ENCODE measurements around the gene PDE7B.
"Not testable (repeated sequence)": the region's sequence is repeated elsewhere in the genome, so short reads cannot be mapped to it uniquely, and the experiment has no call there.

Gene PDE7B

DNA sequence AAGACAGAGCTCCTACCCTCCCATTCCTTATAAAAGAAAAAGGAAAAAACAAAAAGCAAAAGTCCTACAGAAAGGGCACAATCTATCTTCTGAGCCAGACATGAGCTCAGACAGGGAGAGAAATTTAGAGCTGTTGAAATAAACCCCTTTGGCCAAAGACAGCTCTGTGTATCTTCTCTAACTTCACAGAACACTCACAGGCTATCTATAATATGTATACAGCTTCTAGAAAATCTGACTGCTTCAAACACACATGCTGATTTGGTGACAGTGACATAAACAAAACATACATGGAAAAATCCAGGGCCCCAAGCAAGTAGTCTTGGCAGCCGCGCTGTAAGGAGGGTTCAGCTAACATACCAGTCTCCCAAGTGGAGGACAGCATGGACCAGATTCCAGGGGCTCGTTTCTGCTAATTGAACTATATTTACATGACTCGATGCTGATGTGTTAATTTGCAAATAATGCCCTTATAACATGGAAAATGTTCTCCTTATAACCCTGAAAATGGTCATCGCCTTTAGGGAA is 361.6 kb downstream of the PDE7B start:
- no peak for DNase-seq

DNA sequence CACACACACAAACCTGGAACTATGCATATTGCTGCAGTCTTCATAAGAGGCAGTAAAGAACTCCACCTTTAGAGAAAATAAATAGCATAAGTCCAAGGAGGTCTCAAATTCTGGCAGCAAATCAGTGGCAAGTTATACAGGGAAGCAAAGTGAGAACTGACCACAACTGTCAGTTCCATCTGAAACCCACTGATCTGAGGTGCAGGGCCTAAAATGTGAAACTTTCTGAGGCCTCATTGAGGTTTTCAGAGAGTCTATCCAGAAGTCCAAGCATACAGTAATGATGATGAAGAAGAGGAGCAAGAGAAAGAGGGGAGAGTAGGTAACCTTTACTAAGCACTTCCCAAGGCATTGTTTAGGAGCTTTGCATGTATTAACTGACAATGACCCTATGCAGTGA is 362.4 kb downstream of the PDE7B start:
- no peak for DNase-seq

DNA sequence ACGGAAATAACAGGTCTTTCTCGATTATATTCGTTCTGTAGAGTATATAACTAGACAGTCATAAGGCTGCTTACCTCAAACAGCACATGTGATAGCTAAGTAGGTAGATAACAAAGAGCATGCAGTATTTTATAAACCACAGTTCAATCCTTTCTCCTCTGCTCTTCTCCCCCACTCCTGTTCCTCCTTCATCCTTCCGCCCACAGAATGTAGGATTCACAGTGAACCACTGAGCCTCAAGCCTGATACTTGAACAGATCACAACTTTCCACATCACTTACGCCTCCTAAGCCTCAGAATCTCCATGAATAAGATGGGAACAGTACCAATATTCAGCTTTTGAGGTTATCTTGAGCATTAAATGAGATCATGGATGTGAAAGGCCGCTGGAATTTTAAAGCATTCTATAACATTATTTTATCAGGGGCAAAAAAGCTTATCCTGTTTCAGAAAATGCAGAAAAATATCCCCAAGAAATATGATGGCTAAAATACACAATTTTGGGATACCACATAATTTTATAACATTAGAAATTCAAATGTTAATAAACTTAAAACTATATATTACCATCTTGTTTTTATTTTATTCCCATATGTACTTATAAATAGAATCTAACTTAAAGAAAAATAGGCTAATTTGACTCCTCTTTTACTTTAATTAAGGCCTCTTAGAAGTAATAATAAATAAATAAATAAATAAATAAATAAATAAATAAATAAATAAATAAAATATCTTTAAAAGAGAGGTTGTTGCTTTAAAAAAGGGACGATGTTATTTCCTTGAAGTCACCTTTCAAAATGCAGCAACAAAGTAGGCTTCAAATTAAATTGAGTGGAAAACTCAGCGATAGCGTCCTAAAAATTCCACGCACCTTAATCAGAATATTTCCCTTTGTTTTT is 365.3 kb downstream of the PDE7B start:
- DNase-seq: no peak

DNA sequence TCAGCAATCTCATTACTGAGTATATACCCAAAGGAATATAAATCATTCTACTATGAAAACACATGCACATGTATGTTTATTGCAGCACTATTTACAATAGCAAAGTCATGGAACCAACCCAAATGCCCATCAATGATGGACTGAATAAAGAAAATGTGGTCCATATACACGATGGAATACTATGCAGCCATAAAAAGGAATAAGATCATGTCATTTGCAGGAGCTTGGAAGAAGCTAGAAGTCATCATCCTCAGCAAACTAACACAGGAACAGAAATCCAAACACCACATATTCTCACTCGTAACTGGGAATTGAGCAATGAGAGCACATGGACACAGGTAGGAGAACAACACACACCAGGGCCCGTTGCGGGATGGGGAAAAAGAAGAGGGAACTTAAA is 373.5 kb downstream of the PDE7B start:
- DNase-seq: not testable (repeated sequence)

DNA sequence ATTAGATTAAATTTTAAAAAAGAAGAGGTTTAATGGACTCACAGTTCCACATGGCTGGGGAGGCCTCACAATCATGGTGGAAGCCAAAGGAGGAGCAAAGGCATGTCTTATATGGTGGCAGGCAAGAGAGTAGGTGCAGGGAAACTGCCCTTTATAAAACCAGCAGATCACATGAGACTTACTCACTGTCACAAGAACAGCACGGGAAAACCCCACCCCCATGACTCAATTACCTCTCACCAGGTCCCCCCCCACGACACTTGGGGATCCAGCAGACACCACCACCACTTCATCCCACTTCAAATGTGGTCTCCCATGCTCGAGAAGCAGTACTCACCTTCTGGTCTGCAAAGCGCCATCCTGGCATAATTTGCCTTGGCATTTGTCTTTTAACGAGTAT is 374.0 kb downstream of the PDE7B start:
- DNase-seq: no peak

DNA sequence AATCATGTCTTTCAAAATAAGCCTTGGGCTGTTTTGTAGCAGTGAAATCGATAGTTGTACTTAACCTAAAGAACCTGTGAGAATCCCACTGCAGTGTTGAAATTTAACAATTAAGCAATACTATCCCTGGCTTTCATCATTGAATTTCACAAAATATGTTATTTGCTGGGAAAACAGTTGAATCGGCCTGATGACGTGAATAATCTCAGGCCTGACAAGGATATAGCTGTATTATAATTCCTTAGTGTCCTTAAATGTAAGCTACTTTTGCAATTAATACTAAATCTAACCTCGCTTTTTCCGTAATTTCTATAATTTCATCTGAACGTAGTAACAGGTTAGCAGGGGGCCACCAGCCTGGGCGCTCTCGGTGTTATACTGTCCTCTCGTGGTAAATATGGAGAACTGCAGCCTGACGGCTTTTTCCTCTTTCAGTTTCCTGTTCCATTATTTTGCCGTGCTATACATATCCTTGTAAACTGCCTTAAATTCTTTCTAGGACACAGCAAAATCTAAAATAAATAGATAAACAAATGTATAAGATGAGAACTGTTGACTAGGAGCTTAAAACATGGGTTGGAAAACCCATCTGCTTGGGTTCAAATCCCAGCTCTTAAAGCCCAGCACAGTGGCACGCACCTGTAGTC is 374.6 kb downstream of the PDE7B start:
- DNase-seq: peak; percentile 64

DNA sequence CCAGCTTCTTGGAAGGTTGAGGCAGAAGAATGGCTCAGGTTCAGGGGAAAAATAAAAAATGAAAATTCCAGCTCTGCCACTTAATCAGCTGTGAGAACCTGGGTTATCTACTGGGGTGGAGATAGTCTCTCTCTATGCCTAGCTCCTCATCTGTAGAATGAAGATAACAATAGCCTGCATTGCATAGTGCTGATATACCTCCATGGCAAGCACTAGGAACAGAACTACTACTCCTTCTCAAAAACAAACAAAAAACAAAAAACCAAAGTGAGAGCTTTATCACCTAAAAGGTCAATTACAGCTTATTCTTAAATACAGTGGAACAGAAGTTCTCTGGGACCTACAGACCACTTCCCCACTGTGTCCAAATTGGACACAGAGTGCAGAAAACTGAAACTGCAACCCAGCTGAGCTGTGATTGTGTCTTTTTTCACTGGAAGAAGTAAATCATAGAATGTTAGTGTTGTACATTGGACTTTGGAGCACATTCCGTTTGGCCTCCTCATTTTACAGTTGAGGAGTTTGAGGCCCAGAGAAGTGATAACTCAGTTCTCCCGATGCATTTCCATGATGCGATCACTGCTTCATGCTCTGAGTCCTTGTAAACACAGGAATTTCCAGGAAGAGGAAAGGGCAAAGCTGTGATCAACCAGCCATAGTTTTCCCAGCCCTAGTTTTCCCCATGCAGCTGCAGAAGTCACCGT is 375.3 kb downstream of the PDE7B start:
- no peak for DNase-seq

DNA sequence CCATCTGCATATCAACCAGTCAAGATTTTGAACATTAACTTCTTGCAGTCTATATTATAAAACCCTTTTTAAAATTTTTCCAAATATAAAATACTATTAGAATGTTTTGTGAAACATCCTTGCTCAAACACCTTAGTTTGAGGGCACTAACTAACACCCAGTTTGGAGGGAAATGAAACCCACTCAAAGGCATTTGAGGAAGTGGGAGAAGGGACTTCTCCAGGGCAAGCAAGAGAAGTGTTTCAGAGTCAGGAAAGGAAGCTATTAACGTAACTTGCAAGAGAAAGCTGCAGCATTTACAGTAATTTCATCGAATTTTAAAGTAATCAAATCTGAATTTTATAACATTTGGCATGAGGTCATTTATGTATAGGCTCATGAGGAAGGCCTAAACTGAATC is 377.3 kb downstream of the PDE7B start:
- DNase-seq: no peak

DNA sequence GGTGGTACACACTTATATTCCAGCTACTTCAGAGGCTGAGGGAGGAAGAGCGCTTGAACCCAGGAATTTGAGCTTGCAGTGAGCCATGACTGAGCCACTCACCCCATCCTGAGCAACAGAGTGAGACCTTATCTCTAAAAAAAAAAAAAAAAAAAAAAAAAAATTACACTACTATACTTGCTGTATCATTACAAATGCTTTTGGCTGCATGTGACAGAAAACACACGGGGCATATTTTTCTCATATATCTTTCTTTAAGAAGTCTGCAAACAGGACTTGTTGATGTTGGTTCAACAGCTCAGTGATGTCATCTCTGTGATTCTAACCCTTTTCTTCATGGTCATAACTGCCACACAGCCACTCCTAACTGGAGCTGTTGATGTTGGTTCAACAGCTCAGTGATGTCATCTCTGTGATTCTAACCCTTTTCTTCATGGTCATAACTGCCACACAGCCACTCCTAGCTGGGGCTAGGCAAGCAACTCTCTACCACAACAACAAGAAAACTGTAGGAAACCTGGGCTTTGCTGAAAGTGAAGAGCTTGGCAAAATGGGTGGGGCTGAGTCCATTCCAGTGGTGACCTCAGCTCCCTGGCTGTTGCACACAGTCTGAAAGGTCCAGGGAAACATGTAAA is 378.8 kb downstream of the PDE7B start:
- DNase-seq: no peak

DNA sequence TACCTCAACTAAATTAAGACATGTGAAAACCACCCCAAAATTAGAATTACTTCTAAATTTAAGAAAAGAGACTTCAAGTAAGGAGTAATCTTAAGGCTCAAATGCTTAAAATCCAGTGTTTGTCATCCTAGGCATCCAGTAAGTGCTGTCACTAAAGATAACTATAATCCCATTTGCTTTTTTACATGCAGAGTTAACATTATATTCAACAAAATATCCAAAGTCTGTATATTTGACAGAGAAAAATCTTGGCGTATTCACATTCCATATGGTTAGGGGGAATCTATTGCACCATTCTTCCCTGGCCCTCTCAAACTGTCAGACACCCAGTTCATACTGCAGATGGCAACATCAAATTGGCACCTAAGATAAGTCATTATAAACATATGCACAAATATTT is 381.2 kb downstream of the PDE7B start:
- no peak for DNase-seq

DNA sequence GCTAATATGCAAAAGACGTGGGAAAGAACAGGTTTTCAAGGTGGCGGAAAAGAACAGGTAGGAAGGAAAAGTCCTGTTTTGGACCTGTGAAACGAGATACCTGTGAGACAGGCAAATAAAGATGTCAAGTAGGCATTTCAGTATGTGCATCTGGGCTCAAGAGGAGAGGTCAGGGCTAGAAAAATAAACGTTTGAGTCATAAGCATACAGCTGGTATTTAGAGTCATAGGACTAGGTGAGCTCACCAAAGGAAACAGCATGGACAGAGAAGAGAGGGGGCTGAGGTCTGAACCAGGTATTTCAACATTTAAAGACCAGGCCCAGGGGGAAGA is 383.7 kb downstream of the PDE7B start:
- no peak for DNase-seq

DNA sequence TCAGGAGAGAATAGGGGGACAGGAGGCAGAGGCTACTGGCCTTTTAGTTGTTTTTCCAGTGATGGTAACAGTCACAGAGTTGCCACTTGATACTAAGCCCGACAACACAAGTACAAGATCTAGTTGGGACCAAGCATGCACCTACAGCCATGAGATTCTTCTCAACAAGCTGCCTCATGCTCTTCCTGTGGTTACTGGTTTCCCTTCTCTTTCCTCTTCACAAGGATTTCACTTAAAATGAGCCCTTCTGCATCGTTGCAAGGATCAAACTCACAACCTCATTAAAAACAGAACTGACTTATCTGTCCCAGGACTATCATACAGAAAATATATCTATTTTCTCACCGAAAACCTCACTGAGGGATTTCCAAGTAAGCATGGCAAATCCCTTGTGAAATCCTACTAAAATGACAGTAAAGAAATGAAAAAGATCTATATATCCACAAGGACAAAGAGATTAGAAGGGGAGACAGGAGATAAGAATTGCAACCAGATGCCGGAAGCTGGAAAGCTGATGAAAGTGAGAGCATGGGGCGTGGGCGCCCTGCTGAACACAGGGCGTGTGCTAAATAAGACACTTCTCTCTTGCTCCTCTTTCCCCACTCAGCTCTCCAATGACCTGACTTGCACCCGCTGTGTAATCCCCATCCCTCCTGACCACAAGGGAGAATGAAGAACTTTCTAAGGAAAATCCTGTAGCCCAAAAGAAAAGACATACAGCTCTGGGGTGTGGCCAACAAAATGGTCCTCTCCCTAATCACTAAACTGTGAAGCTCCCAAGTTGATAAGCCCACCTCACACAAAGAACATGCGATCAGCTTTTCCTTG is 385.2 kb downstream of the PDE7B start:
- no peak for DNase-seq

DNA sequence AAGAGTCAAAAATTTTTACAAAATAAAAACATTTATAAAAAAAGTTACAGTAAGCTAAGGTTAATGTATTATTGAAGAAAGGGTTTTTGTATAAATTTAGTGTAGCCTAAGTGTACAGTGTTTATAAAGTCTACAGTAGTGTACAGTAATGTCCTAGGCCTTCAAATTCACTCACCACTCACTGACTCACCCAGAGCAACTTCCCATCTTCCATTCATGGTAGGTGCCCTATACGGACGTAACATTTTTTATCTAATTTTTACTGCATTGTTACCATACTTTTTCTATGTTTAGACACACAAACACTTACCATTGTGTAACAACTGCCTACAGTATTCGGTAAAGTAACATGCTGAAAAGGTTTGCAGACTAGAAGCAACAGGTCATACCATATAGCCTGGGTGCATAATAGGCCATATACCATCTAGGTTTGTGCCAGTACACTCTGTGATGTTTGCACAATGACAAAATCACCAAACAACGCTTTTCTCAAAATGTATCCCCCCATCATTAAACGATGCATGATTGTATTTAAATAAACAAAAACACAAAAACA is 392.6 kb downstream of the PDE7B start:
- no peak for DNase-seq

All from CD4-positive, alpha-beta T cell treated with Interleukin-21 for 1 hour (primary cell).